ENCODE data around the gene ZBTB7C. TPM values are rescaled to one million over a fixed set of nuclear protein-coding genes. Genes with fewer than 3 reads are reported as not detected.

Gene ZBTB7C
- total RNA-seq, 1 donor from 2014 or later: 7.4 TPM

DNA sequence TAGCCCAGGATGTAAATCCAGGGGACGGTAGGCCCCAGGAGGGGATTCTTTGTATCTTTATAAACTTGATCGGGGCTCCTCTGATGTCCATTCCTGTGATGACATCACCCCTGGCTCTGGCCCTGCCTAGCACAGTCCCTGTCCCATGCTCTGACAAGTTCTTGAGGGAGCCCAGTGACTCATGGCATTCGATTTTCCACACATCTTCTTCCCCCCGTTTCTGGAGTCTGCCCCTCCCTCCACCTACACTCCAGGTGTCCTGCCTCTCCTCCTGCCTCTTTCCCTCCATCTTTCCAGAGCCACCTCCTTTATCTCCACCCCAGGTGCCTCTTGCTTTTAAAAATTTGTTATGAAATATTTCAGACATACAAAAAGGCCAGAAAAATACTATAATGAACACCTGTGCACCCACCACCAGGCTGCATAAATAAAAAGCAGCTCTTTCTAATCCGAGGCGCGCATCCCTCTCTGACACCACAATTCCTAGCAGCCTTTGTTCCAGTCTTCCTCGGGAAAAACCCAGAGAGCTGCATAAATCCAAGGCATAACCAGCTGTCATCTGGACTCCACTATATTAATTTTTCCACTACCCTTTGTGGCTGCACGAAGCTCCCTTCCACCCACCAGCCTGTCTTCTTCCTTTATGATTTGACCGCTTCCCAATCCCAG is 207.7 kb downstream of the ZBTB7C start:
- TF ChIP-seq, protein P1, sequence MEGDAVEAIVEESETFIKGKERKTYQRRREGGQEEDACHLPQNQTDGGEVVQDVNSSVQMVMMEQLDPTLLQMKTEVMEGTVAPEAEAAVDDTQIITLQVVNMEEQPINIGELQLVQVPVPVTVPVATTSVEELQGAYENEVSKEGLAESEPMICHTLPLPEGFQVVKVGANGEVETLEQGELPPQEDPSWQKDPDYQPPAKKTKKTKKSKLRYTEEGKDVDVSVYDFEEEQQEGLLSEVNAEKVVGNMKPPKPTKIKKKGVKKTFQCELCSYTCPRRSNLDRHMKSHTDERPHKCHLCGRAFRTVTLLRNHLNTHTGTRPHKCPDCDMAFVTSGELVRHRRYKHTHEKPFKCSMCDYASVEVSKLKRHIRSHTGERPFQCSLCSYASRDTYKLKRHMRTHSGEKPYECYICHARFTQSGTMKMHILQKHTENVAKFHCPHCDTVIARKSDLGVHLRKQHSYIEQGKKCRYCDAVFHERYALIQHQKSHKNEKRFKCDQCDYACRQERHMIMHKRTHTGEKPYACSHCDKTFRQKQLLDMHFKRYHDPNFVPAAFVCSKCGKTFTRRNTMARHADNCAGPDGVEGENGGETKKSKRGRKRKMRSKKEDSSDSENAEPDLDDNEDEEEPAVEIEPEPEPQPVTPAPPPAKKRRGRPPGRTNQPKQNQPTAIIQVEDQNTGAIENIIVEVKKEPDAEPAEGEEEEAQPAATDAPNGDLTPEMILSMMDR (IDR thresholded peaks at IDR 0.05; ENCODE audit: unreplicated experiment): no peak
- H3K27ac Mint-ChIP-seq: no peak overlapping the region

DNA sequence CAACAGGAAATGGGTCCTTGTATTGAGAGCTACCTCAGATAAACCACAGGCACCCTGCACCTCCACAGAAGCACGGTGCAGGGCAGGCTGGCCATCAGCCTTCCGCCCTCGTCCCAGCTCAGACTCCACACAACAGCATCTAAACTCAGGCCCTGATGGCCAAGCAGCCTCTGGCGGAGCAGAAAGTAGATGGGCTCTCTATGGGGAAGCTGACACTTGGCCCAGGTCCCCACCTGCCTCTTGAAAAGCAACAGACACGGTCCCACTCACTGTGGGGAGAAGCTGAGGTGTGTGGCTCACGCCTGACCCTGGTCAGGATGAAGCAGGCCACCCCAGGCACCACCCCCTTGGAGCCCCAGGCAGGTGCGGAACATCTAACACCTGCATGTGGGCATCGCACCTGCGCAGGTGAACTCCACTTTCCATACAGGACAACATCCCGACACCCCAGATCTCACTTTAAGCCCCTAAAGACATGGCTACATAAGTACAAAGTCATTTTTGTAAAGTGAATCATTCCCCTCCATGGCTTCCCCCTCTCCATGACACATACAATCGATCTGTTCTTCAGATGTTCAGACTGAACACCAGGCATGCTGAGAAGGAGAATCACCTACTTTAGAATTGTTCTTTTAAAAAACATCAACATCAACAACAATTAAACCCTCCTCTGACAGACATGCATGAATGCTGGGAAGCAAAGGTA is 208.4 kb downstream of the ZBTB7C start:
- H3K4me3 Mint-ChIP-seq: no peak overlapping the region
- no peaks in the 10 kb centered on the region for H3K9me3 Mint-ChIP-seq
- peaks cover 64% of the 10 kb centered on the region for H3K27me3 Mint-ChIP-seq (ENCODE audit: low read depth)
- no peak for DNase-seq (ENCODE audit: low spot score in 2 of 2, unreplicated experiment in 2 of 2)
- peaks cover 3% of the 10 kb centered on the region for H3K4me1 Mint-ChIP-seq
- H3K36me3 Mint-ChIP-seq: no peaks in the 10 kb centered on the region
- TF ChIP-seq, protein P1 (IDR thresholded peaks at IDR 0.05; ENCODE audit: unreplicated experiment): no peak
- H3K27ac Mint-ChIP-seq: no peak overlapping the region

More for the DNA sequence above, 207.7 kb downstream of the ZBTB7C start:
- no peak for DNase-seq (ENCODE audit: low spot score in 2 of 2, unreplicated experiment in 2 of 2)
- H3K36me3 Mint-ChIP-seq: no peaks in the 10 kb centered on the region
- H3K4me1 Mint-ChIP-seq: peaks cover 3% of the 10 kb centered on the region
- H3K4me3 Mint-ChIP-seq: no peak overlapping the region
- H3K27me3 Mint-ChIP-seq (ENCODE audit: low read depth): peaks cover 63% of the 10 kb centered on the region
- H3K9me3 Mint-ChIP-seq: no peaks in the 10 kb centered on the region

- peaks cover 61% of the 10 kb centered on the region for H3K27me3 Mint-ChIP-seq (ENCODE audit: low read depth)
Observed at GRCh38 chr18:48199399-48199798, 209.8 kb downstream of the ZBTB7C start.

GRCh38 chr18:48197819-48198218 is 211.4 kb downstream of the ZBTB7C start:
- H3K27me3 Mint-ChIP-seq (ENCODE audit: low read depth): peaks cover 60% of the 10 kb centered on the region
- H3K27ac Mint-ChIP-seq: no peak overlapping the region
- peaks cover 3% of the 10 kb centered on the region for H3K4me1 Mint-ChIP-seq
- H3K4me3 Mint-ChIP-seq: no peak overlapping the region
- TF ChIP-seq, protein P1 (IDR thresholded peaks at IDR 0.05; ENCODE audit: unreplicated experiment): no peak
- no peak for DNase-seq (ENCODE audit: low spot score in 2 of 2, unreplicated experiment in 2 of 2)
- no peaks in the 10 kb centered on the region for H3K9me3 Mint-ChIP-seq
- no peaks in the 10 kb centered on the region for H3K36me3 Mint-ChIP-seq

More at GRCh38 chr18:48199399-48199798, 209.8 kb downstream of the ZBTB7C start:
- Mint-ChIP-seq H3K36me3 (no peaks in the 10 kb centered on the region), H3K9me3 (no peaks in the 10 kb centered on the region), H3K27ac (no peak overlapping the region), H3K4me3 (no peak overlapping the region), H3K4me1 (peaks cover 3% of the 10 kb centered on the region)
- DNase-seq (ENCODE audit: low spot score in 2 of 2, unreplicated experiment in 2 of 2): no peak
- TF ChIP-seq, protein P1 (IDR thresholded peaks at IDR 0.05; ENCODE audit: unreplicated experiment): no peak

DNA sequence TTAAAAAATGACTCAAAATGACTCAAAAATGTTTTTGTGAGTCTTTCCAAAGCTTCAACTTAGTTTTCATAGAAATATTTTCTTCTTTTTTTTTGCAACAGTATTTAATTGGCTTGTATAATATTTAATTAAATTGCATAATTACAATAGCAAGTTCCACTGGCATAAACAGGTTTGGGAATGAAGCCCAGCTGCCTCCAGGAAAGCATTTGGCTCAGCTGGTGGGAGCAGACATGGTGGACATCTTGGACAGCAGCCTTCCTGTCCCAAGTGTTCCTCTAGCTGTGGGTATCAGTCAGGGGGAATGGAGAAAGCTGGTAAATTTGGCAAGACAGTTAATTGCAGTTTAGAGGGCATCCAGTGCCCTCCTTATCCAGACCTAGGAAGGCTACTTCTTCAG is 213.4 kb downstream of the ZBTB7C start:
- no peaks in the 10 kb centered on the region for H3K9me3 Mint-ChIP-seq
- no peak for DNase-seq (ENCODE audit: low spot score in 2 of 2, unreplicated experiment in 2 of 2)
- H3K4me1 Mint-ChIP-seq: peaks cover 3% of the 10 kb centered on the region
- no peaks in the 10 kb centered on the region for H3K36me3 Mint-ChIP-seq
- TF ChIP-seq, protein P1 (IDR thresholded peaks at IDR 0.05; ENCODE audit: unreplicated experiment): no peak
- H3K4me3 Mint-ChIP-seq: no peak overlapping the region
- no peak overlapping the region for H3K27ac Mint-ChIP-seq
- peaks cover 48% of the 10 kb centered on the region for H3K27me3 Mint-ChIP-seq (ENCODE audit: low read depth)

Data from mesothelial cell of epicardium (in vitro differentiated cells).